Activated CD4-positive, alpha-beta T cell treated with anti-CD3 and anti-CD28 coated beads, Interleukin-2, amount 50 U/mL, for 16 hours (primary cell): ENCODE data around the gene ACAD10.
"Not testable (repeated sequence)": the region's sequence is repeated elsewhere in the genome, so short reads cannot be mapped to it uniquely, and the experiment has no call there.

Experiments used
- DNase-seq: peaks from one replicate; pipeline ENCODE4 v3.0.0-alpha.2; 2020

Gene ACAD10

DNA sequence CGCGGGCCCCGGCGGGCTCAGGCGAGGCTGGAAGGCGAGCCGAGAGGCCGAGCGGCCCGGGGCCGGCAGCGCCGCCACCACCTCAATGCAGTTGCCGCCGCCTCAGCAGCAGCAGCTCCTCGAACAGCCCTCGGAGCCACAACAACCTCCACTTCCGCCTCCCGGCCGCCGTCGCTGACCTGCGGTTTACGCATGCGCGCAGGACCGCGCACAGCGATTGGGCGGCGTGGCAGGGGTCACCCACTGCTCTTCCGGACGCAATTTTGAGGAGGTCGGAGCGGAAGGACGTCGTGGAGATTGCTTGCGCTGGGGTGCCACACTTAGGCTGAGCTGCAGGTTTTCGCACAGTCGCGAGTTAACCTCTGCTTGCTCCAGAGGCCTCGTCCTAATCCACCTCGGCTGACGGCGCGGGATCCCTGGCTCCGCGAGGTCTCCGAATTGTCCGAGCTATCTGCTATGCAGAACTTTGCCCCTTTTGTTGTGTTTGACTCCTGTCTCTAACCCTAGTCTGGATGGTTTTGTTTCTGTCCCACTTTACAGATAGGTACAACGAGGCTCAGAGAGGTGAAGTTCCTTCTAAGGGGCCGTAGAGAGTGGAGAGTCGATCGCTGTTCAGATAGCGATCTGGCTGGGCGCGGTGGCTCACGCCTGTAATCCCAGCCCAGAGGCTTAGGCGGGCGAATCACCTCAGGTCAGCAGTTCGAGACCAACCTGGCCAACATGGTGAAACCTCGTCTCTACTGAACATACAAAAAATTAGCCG lies at the start of gene ACAD10, which contains the start of gene BRAP:
TSS of gene ACAD10 (plus strand) at position 243 of the 763 bp plus-strand sequence. CDS start 6,657 bp downstream, outside the sequence.
TSS of gene BRAP (minus strand) at position 146 of the 763 bp plus-strand sequence. CDS start 164 bp downstream, outside the sequence.
- peak; percentile 96 for DNase-seq

DNA sequence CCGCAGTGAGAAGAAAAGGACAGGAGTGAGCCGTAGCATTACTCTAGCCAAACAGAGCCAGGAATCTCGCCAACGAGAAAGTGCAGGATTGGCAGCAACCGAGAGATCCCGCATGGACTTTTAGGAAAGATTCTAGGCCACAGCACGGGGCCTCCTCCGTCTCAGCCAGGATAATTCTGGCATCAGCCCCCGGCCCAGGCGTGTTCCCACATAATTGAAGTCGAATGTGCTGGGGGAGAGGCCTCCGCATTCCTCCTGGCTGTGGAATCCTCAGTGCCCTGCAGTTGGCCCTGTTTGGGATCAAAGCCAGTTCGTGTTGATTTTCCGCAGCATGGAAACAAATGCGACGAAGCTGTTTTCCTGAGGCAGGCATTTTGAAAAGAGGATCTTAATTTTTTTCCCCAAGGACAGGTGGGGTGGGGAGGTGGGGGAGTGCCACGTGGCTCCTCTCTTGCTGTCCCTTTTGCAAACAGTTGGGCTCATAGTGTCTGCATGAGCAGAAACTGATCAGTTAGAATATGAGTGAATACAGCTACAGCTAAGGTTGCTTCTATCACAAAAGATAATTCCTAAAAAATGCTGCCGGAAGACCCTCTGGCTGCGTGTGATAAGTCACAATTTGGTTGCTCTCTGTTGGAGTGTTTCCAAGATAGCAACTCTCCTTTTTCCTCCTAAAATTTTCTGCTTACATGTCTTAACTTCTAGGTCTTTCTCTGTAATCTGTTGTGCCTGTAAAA lies 49.5 kb upstream of the ACAD10 start:
- DNase-seq, result no peak

DNA sequence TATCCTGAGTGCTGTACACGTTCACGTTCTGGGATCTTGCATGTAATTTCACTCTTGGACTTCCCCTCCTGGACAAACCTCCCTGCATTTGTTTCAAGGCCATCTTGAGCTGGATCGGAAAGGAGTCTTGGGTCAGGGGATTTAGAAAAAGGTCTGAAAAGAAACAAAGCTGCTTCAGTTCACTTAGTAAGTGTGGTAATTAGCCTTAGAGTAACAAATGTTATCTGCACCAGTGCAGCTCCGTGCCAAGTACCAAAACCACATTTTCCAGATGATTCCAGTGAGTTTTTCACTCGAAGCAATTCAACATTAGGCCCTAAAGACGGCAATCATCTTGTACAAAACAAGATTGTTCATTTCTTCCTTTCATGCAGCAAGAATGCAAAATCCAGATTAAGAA lies 47.3 kb upstream of the ACAD10 start:
- DNase-seq, result no peak

- no peak for DNase-seq
Measured at GRCh38 chr12:111640506-111640905, 45.3 kb upstream of the ACAD10 start.

DNA sequence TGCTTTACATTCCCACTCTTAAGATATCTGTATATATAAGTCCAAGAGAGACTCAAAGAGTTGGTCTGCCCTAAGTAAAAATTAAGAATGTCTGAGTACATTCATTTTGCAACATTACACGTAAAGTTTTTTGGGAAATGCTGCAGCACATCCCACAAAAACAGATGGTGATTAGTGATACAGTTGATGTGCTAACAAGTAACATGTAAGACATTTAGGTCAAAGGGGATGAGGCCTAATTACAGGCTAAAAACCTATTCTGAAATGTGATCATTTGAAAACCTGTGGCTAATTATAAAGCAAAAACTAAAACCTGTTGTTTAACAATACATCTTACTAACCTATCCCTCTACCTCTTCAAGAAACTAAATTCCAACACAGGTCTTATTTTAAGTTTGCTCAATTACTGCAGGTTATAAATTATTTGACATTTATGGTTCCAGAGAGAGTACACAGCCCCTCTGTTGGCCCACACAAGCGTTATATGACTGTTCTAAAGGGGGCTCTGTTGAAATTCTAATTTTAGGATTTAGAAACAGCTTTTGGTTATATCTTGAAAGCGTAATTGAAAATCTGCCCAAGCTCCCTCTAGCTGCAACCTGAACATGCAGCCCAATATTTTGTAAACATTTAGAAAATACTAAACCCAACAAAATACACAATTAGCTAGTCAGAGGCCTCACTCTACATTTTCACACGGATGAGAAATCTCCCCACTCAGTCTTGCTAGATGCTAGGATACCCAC lies 43.0 kb upstream of the ACAD10 start:
- DNase-seq, result no peak

GRCh38 chr12:111643427-111643826 lies 42.4 kb upstream of the ACAD10 start:
- no peak for DNase-seq

GRCh38 chr12:111645433-111645832 lies 40.4 kb upstream of the ACAD10 start:
- no peak for DNase-seq

- DNase-seq, result no peak
Measured at GRCh38 chr12:111650912-111651311, 34.9 kb upstream of the ACAD10 start.

DNA sequence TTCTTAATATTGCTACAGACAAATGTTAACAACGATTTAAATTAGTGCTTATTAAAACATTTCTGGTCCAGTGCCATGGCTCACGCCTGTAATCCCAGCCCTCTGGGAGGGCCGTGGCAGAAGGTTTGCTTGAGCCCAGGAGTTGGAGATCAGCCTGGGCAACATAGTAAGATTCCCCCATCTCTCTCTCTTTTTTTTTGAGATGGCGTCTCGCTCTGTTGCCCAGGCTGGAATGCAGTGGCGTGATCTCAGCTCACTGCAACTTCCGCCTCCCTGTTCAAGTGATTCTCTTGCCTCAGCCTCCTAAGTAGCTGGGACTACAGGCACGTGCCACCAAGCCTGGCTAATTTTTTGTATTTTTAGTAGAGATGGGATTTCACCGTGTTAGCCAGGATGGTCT lies 33.3 kb upstream of the ACAD10 start:
- DNase-seq, result not testable (repeated sequence)

GRCh38 chr12:111653596-111653995 lies 32.3 kb upstream of the ACAD10 start:
- DNase-seq, result no peak

- no peak for DNase-seq
Measured at GRCh38 chr12:111655356-111655755, 30.5 kb upstream of the ACAD10 start.

- no peak for DNase-seq
Measured at GRCh38 chr12:111656016-111656415, 29.8 kb upstream of the ACAD10 start.

GRCh38 chr12:111664499-111664898 lies 21.4 kb upstream of the ACAD10 start:
- DNase-seq, result no peak

DNA sequence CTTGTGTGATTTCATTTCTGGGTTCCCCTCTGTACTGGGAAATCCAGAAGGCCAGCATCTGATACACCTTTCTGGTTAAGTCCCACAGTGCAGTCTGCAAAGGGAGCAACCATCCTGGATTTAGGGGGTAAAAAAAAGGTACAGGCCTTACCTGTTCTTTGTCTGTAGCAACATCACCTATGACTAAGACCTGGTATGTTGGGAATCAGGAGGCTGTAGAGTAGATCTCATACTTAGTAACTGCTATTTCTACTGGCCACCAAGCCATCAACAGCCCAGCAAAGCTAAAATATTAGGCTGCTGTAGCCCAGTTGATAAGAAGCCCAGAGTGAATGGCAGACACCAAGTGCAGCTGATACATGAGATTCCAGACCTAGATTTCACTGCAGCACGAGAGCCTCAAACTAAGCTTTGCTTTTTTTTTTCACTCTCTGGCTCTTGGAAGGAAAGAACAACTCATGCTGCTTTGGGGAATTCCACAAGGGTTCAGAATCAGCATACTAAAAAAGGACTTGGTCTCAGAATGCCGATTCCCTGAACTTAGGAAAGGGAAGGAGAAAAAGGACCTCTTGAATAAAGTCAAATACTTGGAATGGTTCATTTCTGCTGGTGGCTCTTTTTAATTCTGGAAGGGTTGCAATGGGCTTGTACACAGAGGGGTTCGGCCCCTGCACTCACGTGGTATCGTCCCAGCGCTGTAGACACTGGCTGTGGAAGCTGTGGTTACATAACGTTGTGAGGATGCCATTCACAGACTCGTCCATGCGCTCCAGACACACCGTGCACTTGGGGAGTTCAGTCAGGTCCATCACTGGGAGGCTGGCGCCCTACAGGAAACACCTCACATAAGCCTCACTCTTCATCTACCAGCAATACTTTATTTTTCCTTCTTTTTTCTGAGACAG lies 20.6 kb upstream of the ACAD10 start:
- no peak for DNase-seq

DNA sequence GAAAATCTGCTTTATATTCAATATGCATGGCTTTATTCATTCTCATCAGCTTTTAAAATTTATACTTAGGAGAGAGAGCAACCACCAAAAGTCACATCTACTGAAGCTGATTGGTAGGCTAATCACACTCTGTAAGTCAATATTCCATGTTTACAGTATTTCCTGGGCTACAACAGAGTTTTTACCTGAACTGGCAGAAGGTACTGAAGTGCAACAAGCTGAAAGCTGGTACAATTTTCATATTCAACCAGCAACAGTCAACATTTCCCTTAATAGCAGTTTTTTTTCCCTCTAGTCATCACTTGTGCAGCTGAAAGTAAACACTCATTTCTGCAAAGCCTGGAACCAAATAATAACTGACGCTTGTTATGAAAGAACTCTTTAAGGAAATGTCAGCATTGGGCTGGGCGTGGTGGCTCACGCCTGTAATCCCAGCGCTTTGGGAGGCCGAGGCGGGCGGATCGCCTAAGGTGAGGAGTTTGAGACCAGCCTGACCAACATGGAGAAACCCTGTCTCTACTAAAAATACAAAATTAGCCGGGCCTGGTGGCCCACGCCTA lies 13.0 kb upstream of the ACAD10 start:
- no peak for DNase-seq

DNA sequence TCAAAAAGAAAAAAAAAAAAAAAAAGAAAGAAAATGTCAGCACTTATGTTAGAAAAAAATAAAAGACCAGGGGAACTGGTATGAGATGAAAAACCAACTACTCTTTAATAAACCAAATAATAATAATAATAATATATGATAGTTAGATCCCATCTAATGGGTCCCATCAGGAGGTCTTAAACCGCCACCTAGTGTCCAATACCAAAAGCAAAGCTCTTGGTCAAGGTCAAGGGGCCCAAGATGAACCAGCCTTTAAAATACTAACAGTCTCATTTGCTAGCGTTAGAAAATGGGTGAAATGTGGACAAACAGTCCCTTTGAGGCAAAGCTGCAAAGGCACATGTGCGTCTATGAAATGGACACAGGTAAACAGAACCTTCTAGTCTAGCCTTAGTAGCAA lies 12.3 kb upstream of the ACAD10 start:
- DNase-seq, result no peak

DNA sequence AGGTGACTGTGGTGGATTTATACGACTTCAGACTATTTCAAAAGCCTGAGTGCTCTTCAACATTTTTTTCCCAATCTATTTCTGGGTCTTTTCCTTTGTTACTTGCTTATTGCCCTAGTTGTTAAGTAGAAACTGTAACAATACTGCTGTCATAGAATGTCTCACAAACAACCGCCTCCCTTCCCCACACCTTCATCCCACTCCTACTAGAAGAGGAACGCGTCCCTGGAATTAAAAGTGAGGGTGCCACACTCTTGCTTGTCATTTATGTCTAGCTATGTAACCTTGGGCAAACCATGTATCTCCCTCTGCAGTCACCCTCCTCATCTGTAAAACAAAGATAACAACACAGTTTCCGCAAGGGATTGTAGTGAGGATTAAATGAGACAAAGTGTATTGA lies 8.7 kb upstream of the ACAD10 start:
- DNase-seq, result no peak

DNA sequence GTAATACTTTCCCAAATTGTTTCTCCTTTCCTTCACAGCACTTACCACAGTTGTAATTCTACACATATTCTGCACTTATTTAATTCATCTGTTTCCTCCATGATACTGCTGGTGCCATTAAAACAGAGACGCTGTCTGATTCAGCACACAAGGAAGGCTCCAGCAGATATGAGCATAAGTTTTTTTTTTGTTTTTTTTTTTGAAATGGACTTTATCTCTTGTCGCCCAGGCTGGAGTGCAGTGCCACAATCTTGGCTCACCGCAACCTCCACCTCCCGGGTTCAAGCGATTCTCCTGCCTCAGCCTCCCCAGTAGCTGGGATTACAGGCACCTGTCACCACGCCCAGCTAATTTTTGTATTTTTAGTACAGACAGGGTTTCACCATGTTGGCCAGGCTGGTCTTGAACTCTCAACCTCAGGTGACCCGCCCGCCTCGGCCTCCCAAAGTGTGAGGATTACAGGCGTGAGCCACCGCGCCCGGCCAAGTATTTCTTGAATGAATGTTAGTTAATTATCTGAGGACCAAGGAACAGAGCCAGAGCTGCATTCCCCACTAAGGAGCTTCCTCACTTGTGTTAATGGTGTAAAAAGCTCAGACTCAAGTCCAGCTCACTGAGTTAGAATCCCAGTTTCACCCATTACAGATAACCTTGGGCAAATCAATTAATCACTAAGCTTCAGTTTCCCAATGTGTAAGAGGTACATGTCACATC lies 1.2 kb upstream of the ACAD10 start:
- not testable (repeated sequence) for DNase-seq

GRCh38 chr12:111685322-111685810 lies 487 bp upstream of the ACAD10 start:
- peak; percentile 10 for DNase-seq

DNA sequence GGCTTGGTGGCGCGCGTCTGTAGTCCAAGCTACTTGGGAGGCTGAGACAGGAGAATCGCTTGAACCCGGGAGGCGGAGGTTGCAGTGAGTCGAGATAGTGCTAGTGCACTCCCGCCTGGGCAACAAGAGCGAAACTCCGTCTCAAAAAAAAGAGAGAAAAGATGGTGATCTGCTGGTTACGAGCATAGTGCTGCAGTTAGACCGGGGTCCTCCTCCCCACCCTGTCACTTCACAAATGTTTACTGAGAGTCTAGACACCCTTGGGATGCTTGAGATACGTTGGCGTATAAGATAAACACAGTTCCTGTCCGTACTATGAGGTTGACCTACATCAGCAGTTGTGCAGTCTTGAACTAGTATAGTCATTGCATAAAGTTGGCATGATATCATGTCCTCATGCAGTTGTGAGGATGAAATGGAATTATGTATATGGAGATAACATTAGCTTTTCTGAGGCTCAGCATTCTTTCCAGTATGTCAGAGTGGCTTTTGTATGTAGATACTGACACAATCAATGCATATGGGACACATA lies 787 bp downstream of the ACAD10 start:
- no peak for DNase-seq

- peak; percentile 22 for DNase-seq
Measured at GRCh38 chr12:111687255-111687654, 1.4 kb downstream of the ACAD10 start.
